Measurements from ENCODE around the gene AGBL4. TPM values are rescaled to one million over a fixed set of nuclear protein-coding genes. Genes with fewer than 3 reads are reported as not detected.
A peak's percentile ranks its signal among the peaks of the same experiment; 100 is the strongest.

AGBL4 gene
- total and polyA plus RNA-seq, 9 of the 15 experiments (the other 6 are each of a cell fraction or from before 2014, with no cell fraction given) = 0.11 TPM; not detected in 7

DNA sequence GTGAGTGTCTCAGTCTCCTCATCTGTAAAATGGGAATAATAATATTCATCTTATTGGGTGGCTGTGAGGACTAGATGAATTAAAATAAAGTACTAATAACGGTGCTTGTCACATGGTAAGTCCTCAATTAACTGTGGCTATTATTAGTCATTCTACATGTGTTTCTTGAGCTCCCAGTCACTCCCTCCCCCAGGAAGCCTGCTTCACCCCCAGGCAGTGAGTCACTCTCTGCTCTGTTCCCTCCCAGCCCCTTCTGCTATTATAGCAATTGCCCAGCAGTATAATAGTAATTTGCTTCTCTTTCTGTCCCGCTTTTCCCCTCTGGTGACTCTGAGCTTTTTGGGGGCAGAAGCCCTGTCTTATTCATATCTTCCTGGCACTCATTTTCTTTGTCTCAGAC is 1349.1 kb downstream of the AGBL4 start (continued):
- TF ChIP-seq, protein P1, sequence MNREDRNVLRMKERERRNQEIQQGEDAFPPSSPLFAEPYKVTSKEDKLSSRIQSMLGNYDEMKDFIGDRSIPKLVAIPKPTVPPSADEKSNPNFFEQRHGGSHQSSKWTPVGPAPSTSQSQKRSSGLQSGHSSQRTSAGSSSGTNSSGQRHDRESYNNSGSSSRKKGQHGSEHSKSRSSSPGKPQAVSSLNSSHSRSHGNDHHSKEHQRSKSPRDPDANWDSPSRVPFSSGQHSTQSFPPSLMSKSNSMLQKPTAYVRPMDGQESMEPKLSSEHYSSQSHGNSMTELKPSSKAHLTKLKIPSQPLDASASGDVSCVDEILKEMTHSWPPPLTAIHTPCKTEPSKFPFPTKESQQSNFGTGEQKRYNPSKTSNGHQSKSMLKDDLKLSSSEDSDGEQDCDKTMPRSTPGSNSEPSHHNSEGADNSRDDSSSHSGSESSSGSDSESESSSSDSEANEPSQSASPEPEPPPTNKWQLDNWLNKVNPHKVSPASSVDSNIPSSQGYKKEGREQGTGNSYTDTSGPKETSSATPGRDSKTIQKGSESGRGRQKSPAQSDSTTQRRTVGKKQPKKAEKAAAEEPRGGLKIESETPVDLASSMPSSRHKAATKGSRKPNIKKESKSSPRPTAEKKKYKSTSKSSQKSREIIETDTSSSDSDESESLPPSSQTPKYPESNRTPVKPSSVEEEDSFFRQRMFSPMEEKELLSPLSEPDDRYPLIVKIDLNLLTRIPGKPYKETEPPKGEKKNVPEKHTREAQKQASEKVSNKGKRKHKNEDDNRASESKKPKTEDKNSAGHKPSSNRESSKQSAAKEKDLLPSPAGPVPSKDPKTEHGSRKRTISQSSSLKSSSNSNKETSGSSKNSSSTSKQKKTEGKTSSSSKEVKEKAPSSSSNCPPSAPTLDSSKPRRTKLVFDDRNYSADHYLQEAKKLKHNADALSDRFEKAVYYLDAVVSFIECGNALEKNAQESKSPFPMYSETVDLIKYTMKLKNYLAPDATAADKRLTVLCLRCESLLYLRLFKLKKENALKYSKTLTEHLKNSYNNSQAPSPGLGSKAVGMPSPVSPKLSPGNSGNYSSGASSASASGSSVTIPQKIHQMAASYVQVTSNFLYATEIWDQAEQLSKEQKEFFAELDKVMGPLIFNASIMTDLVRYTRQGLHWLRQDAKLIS (CRISPR knock-in tag; IDR thresholded peaks at IDR 0.05) = no peak

DNA sequence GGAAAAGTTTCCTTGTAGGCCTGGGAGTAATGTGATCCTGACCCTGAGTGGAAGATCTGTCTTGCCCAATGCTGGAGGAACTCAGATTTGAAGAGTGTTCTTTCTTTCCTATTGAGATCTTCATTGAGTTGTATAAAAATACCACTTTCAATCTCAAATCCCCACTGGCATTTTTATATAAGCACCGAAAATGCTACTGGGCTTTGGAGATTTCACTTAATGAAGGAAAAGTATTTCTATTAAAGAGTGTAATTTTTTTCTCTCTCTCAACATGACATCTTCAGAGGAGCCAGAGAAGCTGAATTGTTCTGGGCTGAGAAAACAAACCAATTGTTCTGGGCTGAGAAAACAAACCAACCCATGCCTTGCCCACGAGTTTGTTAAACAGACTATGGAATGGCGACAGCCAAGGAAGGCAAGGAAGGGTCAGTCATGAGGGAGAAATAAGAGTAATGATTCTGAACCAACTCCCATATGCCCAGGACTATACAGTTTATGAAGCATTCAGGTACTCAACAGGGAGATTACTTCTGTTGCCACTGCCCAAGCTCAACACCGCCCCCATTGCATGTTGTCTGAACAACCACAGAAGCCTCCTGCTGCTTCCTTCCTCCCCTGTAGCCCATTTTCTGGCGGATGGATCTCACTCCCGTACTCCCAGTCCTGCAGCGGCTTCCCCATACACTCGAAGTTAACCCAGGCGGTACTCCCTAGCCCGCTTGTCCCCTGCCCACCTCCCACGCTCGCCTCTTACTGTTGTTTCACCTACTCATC is 1350.2 kb downstream of the AGBL4 start:
- WGBS (ENCODE audit: insufficient coverage, low coverage, missing lambda C conversion rate) = 2% methylated on average over 12 of the region's 12 CpGs
- Histone ChIP-seq H3K4me2 (ENCODE audit: insufficient read depth, low read length) (no peak overlapping the region), H3K4me3 (no peak overlapping the region), H3K9ac (ENCODE audit: insufficient read depth in 1 of 2, low read depth in 2 of 2, low read length in 2 of 2) (no peak overlapping the region), H3K4me1 (replicated peaks in 1 of 2; ENCODE audit: control insufficient read depth in 2 of 2, insufficient read depth in 2 of 2, low read length in 2 of 2) (no peaks in the 10 kb centered on the region), H4K20me1 (replicated peaks; ENCODE audit: control insufficient read depth, insufficient read depth, low read length) (no peaks in the 10 kb centered on the region), H3K9me1 (ENCODE audit: control insufficient read depth, insufficient read depth, low read length) (no peaks in the 10 kb centered on the region), H3K27me3 (ENCODE audit: control insufficient read depth in 2 of 2, insufficient read depth in 2 of 2, low read length in 2 of 2) (no peaks in the 10 kb centered on the region), H2AFZ (ENCODE audit: low read depth, low read length) (no peak overlapping the region), H3K36me3 (ENCODE audit: control insufficient read depth, insufficient read depth, low read length) (no peaks in the 10 kb centered on the region), H3K9me3 (replicated peaks; ENCODE audit: control insufficient read depth, insufficient read depth, low read depth, low read length) (no peaks in the 10 kb centered on the region), H3K27ac (ENCODE audit: extremely low read depth, low read depth, low read length) (no peak overlapping the region), H3K79me2 (ENCODE audit: control insufficient read depth, insufficient read depth, low read length) (no peaks in the 10 kb centered on the region)
- ChIA-PET CTCF (ENCODE audit: low intra/inter-chr PET ratio) (no interaction called here), POLR2A (no interaction called here)
- no TSS peak for BruUV-seq (replicated peaks)
- ATAC-seq (peak; percentile 70), FAIRE-seq (no peak), DNase-seq (ENCODE audit: extremely low read depth in 1 of 4, low spot score in 3 of 4) (peak; percentile 16 to 21 (median 20))
- TF ChIP-seq BRD4 (IDR thresholded peaks at IDR 0.05) = no peak
- TF ChIP-seq, protein P2, sequence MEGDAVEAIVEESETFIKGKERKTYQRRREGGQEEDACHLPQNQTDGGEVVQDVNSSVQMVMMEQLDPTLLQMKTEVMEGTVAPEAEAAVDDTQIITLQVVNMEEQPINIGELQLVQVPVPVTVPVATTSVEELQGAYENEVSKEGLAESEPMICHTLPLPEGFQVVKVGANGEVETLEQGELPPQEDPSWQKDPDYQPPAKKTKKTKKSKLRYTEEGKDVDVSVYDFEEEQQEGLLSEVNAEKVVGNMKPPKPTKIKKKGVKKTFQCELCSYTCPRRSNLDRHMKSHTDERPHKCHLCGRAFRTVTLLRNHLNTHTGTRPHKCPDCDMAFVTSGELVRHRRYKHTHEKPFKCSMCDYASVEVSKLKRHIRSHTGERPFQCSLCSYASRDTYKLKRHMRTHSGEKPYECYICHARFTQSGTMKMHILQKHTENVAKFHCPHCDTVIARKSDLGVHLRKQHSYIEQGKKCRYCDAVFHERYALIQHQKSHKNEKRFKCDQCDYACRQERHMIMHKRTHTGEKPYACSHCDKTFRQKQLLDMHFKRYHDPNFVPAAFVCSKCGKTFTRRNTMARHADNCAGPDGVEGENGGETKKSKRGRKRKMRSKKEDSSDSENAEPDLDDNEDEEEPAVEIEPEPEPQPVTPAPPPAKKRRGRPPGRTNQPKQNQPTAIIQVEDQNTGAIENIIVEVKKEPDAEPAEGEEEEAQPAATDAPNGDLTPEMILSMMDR (IDR thresholded peaks at IDR 0.05 in 2 of 3, conservative IDR thresholded peaks at IDR 0.05 in 1 of 3; ENCODE audit: insufficient read depth in 2 of 3, low read depth in 1 of 3, low read length in 3 of 3) = peak; percentile 24 to 50 (median 31); a peak in 3 of 6 replicates
- intact Hi-C loops (cut with micrococcal nuclease) = no loop called here
- in situ Hi-C loops (cut with MboI) = loop anchor here (10.0 kb wide), 1 partner anchor 1671 kb away; no protein-coding TSS in a partner anchor
